Suppressor macrophage treated with lipopolysaccharide for 1 hour (primary cell): ENCODE results near the gene BAHD1.

Experiments
- DNase-seq, 3 donors: peaks; one replicate each; pipeline ENCODE4 v3.0.0-alpha.2; 2020 to 2022

Gene BAHD1

GRCh38 chr15:40469776-40470390, 29.1 kb downstream of the BAHD1 start:
- peak in 1 of 3 donors; percentile 14 for DNase-seq

- DNase-seq, result peak; percentile 52 to 77 (median 56)
These were observed 29.8 kb downstream of the BAHD1 start, which contains the start of gene CHST14 for GRCh38 chr15:40470423-40471104. Gene CHST14 (plus strand): TSS chr15:40470984. CDS start chr15:40471214, 230 bp downstream.

DNA sequence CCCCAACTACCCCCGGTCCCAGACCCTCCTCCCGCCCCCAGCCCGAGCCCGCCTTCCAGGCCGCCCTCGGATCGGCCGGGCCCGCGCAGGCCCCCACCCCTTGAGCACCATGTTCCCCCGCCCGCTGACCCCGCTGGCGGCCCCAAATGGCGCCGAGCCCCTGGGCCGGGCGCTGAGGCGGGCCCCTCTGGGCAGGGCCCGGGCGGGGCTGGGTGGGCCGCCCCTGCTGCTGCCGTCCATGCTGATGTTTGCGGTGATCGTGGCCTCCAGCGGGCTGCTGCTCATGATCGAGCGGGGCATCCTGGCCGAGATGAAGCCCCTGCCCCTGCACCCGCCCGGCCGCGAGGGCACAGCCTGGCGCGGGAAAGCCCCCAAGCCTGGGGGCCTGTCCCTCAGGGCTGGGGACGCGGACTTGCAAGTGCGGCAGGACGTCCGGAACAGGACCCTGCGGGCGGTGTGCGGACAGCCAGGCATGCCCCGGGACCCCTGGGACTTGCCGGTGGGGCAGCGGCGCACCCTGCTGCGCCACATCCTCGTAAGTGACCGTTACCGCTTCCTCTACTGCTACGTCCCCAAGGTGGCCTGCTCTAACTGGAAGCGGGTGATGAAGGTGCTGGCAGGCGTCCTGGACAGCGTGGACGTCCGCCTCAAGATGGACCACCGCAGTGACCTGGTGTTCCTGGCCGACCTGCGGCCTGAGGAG, 30.5 kb downstream of the BAHD1 start:
- DNase-seq, result peak in 1 of 3 donors; percentile 21

- no peak for DNase-seq
These were observed 31.0 kb downstream of the BAHD1 start for GRCh38 chr15:40471808-40472150.

- DNase-seq, result no peak
These were observed 31.5 kb downstream of the BAHD1 start for GRCh38 chr15:40472171-40472727.

DNA sequence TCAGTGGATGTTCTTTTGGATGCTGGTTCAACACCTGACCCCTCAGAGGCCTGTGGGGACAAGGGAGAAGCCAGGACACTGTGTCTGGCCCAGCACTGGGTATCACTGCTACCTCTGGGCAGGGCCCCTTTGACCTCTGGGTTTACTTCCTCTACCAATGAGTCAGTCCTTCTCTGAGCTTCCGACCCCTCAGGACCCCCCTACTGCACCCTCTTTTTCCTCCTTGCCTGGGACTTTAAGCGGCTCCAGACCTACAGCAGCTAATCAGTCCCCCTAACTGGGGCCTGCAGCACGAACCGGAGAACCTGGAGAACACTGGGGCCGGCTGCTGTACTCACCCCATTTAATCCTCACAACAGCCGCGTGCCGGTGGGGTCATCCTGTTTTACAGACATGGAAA, 33.8 kb downstream of the BAHD1 start:
- DNase-seq, result no peak

DNA sequence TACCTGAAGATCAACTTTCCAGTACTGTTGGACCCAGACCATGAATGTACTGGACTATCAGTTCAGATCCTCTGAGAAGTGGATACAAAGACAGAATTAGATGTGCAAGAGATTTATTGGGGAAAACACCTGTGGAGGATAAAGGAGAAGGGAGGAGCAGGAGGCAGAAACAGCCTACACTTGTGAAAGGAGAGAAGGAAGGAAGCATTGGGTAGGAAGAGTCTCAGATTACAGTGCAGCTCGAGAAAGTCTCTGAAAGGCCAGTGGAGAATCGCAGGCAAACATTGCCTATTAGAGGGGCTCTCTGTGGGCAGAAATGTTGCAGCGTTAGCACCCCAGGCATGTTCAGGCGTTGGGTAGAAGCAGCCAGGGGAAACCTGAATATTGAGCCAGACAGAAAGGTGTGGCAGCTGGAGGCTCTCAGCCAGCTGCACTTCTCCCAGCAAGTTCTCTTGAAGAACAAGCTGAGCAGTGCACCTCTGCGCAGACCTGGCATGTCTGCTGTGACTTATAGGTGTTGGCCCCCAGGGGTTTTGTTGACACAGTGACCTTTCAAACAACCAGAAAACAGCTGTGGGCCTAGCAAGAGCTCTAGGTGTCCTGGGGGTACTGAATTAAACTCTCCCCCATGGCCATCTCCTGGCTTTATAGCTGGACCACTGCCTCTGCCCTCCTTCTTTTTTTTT, 37.0 kb downstream of the BAHD1 start:
- no peak for DNase-seq

DNA sequence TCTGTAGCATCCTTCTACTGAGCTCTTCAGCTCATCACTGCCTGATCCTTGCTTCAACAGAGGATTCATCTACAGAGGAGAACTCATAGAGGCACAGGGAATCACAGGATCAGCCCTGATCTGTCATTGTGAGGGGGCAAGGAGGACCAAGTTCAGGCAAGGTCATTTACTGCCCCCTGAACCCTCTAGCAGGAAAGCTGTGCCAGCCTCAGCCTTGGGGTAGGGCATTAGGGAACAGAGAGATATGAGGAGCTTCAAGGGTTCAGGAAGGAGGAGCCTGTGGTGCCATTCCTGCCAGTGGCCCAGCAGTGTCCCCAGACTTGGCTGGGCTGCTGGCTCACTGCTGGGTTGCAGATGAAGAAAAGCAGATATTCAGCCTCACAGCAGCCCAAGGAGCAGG, 38.3 kb downstream of the BAHD1 start:
- no peak for DNase-seq

GRCh38 chr15:40481341-40482074, 40.8 kb downstream of the BAHD1 start:
- DNase-seq, result no peak

- DNase-seq, result no peak
These were observed 43.2 kb downstream of the BAHD1 start for GRCh38 chr15:40483919-40484318.

DNA sequence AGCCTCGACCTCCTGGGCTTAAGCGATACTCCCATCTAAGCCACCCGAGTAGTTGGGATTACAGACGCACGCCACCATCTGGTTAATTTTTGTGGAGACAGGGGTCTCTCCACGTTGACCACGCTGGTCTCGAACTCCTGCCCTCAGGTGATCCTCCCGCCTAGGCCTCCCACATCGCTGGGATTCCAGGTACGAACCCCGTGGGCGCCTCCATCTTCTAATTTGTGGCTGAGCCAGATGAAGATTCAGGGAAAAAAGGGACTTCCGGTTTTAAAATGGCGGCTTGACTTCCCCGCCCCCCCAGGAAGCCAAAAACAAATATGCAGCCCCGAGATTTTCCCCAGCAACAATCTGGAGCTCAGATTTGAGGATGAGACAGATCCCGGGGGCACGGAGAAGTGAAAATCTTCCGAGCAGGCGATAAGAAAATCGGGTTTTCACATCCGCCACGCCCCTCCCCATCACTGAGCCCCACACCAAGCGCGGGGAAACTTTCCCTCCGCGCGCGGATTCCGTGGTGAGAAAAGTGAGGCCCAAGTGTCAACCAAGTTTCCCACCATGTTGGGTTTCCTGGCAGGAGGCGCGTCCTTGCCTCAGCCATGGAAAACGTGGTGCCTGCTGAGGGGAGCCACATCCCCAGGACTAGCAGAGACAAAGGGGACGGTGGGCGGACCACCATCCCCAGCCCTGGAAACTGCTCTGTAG, 45.5 kb downstream of the BAHD1 start:
- DNase-seq, result no peak

GRCh38 chr15:40487816-40488682, 47.3 kb downstream of the BAHD1 start:
- DNase-seq, result no peak

DNA sequence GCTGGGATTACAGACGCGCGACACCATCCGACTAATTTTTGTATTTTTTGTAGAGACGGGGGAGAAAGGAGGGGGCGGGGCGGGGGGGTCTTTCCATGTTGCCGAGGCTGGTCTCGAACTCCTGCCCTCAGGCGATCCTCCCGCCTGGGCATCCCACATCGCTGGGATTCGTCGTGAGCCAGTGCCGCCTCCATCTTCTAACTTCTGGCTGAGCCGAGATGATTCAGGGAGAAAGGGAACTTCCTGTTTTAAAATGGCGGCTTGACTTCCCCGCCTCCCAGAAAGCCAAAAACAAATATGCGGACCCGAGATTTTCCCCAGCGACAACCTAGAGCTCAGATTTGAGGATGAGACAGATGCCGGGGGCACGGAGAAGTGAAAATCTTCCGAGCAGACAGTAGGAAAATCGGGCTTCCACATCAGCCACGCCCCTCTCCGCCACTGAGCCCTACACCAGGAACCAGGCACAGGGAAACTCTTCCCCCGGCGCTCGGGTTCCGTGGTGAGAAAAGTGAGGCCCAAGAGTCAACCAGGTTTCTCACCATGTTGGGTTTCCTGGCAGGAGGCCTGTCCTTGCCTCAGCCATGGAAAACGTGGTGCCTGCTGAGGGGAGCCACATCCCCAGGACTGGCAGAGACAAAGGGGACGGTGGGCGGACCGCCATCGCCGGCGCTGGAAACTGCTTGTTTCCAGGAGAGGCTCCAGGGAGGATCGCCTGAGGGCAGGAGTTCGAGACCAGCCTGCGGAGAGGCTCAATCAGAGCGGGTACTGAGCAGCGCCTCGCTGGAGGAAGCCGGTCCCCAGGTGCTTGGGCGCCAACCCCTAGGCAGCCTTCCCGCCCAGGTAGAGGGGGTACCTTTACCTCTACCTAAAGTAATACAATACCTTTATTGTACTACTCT, 48.8 kb downstream of the BAHD1 start:
- DNase-seq, result no peak

DNA sequence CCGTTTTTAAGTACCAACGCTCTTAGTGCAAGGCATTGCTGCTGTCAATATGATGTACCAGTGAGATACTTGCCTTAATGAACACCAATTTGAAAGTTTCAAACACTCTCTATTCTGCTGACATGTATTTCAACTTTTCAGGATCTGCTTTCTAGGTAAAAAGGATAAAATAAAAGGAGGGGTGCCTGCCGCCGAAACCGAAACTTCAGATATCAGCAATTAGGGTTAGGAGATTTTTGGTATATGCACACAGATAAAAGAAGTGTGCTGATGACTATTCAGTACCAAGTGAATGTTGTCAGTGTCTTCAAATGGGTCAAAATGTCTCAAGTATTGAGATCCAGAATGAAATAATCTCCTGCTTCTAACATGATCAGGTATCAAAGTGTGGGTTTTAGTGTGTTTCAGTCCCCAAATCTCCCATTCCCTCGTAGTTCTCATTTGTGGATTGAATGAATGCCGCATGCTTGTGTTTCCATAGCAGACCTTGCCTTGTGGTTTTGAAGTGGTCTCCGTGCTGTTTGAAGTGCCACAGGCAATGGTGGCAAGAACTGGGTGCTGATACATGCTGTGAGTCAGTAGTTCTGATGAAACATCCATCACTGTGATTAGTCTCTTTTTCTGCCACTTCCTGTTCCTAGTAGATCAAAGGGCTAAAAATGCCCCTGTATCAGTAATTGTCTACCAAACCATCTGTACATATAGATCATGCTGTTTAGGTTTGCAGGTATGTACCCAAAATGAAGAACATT, 52.5 kb downstream of the BAHD1 start:
- peak; percentile 67 to 82 (median 81) for DNase-seq

DNA sequence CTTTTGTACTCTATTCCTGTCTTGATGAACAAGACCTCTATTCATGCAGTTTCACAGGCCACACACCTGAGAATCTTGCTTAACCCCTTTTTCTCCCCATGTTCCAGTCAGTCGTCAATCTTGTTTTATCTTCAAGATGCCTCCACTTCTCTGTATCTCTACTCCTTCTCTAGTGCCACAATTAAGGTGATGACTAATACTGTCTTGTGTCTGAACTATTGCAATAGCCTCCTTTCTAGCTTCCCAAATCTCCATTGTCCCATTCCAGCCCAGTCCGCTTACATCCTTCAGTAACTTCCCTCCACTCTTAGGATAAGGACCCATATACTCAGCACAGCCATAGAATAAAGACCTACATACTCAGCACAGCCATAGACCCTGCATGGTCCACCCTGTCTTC, 54.8 kb downstream of the BAHD1 start:
- DNase-seq, result peak in 2 of 3 donors; percentile 22 to 32

GRCh38 chr15:40498418-40498817, 57.7 kb downstream of the BAHD1 start:
- no peak for DNase-seq

- no peak for DNase-seq
These were observed 58.1 kb downstream of the BAHD1 start for GRCh38 chr15:40498891-40499290.

DNA sequence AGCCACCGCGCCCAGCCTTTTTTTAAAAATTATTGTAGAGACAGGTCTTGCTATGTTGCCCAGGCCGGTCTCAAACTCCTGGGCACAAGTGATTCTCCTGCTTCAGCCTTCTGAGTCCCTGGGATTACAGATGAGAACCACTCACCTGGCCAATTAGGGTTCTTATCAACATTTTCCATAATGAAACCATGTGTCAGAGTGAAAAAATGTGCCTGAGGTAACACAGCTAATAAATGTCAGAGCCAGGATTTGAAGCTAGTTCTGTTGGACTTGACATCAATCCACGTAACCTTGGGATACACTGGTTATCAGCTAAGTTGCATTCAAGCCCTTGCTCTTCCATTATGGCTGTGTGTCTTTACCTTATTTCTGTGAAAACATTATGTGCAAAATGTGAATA, 59.2 kb downstream of the BAHD1 start:
- DNase-seq, result no peak
